ENCODE results near the gene SRPK2.

Gene SRPK2

GRCh38 chr7:105189859-105190492, 198.7 kb downstream of the SRPK2 start:
- no peak for DNase-seq (ENCODE audit: low read depth)

DNA sequence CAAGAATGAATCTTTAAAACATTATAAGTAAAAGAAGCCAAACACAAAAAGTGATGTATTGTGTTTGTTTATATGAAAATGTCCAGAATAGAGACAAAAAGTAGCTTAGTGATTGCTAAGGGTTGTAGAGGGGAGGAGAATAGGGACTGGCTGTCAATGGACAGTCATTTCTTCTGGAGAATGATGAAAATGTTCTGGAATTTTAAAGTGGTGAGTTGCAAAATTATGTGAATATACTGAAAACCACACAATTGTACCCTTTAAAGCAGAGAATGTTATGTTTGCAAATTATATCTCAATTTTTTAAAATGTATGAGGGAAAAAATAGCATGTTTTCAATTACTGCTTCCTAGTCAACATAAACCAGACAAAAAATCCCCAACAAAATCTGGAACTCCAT, 200.5 kb downstream of the SRPK2 start:
- DNase-seq (ENCODE audit: low read depth) = peak; percentile 36

DNA sequence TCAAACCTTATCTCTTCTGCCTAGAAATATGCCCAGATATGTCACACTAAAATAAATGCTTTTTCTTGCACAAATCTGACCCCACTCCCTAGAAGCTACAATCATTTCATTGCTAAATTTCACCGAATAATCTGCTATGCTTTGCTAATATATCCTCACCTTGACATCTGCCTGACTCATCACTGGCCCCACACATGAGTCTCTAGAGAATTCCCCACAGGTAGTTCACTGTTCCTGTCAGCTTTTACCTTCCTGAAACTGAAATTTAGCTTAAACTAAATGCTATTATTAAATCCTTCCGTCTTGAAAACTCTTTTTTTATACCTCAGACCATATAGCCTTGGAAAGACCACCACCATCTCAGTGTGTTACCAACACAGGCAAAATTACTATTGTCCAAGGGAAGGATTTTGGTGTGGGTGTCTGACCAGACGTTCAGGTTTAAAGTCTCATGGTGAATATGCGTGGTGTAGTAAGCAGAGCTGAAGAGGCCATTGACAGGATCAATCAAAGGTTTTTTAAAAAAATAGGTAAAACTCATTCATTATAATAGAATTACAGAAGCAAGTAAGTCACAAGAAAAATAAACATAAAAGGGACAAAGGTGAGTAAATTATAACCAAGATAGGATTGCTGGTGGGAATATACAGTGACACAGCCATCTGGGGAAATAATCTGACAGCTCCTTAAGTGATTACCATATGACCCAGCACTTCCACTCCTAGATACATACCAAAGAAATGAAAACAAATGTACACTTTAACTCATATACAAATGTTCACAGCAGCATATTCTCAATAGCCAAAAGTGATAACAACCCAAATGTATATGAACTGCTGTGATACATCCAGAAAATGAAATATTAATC, 201.2 kb downstream of the SRPK2 start:
- DNase-seq (ENCODE audit: low read depth) = no peak

- DNase-seq (ENCODE audit: low read depth) = no peak
These were observed 203.3 kb downstream of the SRPK2 start for GRCh38 chr7:105185290-105186010.

GRCh38 chr7:105180002-105180401, 208.7 kb downstream of the SRPK2 start:
- no peak for DNase-seq (ENCODE audit: low read depth)

DNA sequence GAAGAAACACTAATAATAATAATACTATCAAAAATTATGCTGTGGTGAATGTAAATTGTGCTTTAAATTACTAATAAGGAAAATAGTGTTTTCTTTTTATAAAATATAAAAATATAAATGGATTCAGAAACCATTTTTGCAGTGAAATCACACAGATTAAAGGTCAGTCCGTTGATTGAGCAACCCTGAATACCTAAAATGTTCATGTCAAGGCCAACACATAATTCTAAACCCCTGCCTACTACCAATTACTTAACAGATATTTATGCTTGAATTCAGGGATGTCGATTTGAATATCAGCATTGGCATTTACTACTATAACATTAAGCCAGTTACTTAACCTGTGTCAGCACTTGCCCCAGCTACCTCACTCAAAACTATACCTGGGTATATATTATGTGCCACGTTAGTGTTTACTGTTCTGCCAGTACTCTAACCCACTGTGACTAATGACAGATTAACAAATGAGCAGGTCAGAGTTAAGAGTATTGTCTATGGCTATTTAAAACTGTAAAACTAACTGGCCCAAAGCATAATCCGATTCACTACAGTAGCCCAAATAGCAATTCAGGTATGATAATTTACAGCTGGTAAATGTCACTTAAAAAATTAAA, 209.7 kb downstream of the SRPK2 start:
- no peak for DNase-seq (ENCODE audit: low read depth)

GRCh38 chr7:105178177-105178576, 210.5 kb downstream of the SRPK2 start:
- DNase-seq (ENCODE audit: low read depth) = no peak

DNA sequence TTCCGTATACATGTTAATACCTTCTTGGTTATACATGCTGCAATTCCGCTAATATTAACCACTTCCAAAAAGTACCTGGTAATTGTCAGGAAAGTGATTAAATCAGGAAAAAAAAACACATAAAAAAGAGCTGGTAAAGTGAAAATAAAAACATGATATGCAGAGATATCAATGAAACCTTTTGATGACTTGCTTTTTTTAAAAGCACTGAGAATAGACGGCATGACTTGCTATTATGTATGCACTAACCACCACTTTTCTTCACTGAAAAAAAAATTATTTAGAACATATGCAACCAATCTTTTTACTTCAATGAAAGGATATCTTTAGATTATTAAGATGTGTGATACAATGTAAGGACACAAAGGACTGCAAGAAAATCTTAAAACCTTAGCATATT, 211.7 kb downstream of the SRPK2 start:
- no peak for DNase-seq (ENCODE audit: low read depth)

GRCh38 chr7:105173586-105173985, 215.1 kb downstream of the SRPK2 start:
- no peak for DNase-seq (ENCODE audit: low read depth)

- DNase-seq (ENCODE audit: low read depth) = no peak
These were observed 224.0 kb downstream of the SRPK2 start for GRCh38 chr7:105164751-105165150.

- DNase-seq (ENCODE audit: low read depth) = peak; percentile 14
These were observed 225.0 kb downstream of the SRPK2 start for GRCh38 chr7:105163718-105164117.

- DNase-seq (ENCODE audit: low read depth) = no peak
These were observed 227.4 kb downstream of the SRPK2 start for GRCh38 chr7:105161366-105161765.

- DNase-seq (ENCODE audit: low read depth) = no peak
These were observed 231.4 kb downstream of the SRPK2 start for GRCh38 chr7:105157278-105157677.

DNA sequence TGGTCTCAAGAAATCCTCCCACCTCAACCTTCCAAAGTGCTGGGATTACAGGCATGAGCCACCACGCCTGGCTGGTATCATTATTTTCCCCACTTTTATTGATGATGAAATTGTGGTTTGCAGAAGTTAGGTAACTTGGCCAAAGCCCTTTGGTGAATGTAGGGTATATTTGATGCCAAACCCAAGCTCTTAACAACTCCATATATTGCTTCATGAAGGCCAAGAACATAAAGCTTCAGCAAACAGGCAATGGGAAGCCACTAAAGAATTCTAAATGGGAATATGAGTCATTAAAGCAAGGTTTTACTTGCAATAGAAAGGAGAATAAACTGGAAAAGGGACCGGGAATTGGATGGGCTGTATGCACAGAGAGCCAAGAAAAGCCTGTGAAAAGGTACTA, 232.0 kb downstream of the SRPK2 start:
- DNase-seq (ENCODE audit: low read depth) = peak; percentile 49

DNA sequence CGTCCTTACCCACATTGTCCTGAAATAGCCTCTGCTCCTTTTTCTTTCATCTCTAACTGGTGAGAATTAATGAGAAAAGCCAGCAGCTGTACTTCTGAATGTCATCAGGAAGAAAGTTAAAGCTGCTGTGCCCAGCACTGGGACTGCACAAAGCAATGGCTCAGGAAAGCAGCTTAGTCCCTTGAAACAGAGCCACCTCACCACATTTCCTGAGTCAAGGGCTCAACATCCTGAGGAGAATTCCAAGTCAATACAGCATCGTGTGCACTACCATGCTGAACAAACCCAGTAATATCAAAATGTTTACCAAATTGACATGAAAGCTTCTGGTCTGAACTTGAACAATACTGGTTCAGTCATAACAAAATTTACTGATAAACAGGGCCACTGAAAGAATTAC, 234.6 kb downstream of the SRPK2 start:
- no peak for DNase-seq (ENCODE audit: low read depth)

DNA sequence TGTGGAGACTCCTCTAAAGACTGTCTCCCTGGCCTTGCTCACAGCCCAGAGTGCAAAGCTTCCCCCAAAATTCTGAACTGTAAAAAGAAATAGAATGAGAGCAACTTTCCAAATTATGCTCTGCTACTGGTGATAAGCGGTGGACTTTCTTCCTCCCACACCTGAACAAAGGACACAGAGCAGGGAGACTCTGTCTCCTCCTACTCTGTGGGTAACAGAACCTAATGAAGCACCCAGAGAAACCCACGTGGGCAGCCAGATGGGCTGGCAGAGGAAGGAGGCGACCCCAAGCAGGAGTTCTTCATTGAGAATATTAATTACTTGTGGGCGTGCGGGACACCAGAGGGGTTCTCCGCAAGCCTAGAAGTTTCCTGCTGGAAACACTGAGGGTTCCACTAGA, 235.2 kb downstream of the SRPK2 start:
- DNase-seq (ENCODE audit: low read depth) = no peak

DNA sequence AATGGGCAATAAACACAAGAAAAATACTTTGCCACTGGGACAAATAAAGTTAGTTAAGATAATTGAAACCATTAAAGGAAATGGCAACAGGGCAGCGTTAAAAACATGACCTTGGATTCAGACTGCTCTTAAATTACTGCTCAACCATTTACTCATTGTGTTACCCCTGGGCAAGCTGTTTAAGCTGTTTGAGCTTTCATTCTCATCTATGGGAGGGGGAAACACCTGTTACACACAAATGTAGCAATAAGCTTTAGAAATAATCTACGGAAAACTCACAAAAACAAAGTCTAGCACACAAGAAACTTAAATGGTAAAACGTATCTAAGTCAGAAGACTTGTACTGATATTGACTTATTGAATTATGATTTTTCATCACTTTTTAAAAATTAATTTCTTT, 237.6 kb downstream of the SRPK2 start:
- no peak for DNase-seq (ENCODE audit: low read depth)

DNA sequence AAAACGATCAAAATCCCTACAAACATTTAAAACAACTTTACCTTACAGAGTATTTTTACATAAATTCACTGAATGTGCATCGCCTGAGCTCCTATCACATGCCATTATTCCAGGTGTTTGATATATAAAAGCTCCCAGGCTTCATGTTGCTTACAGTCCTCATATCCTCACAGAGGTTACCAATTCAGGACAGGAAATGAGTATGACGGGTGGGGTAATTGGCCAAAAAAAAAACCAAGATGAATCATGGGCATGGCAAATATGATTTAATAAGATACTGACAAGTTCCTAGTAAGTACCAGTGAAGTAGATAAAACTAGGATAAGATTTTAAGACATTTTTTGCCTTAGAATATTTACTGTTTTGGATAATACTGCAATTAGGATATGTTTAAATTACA, 238.9 kb downstream of the SRPK2 start:
- no peak for DNase-seq (ENCODE audit: low read depth)

DNA sequence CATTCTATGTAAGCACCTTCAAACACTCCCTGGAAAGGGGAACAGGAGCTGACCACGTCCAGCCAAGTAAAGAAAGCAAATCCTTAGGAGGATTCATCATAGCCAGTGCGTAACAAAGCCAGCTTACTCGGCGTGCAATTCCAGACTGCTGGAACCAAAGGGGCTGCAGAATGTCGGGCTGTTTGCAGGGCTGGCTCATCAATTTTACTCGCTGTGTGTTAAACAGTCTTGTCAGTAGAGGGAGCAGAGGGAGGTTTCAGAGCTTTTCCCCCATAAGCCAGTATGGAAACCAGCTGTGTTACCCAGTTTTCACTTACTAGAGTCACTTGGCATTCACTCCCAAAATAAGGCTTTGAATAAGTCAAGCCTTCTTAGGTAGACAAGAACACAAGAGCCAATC, 247.7 kb downstream of the SRPK2 start:
- peak; percentile 34 for DNase-seq (ENCODE audit: low read depth)

DNA sequence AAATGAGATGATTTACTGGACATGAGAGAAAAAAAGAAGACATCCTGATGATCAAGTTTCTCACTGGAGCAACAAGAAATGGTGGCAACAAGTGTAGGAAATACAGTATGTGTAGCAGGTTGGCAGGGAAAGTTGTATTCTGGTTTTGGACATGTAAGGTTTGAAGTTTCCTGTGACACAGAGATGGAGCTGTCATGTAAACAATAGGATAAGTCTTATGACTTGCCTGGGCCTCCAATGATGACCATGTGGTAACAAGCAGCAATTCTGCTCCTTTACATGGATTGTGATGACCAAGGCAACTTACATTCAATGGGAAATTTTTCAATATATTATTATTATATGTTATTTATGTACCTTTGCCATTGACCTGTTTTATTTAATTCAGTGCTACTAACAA, 249.3 kb downstream of the SRPK2 start:
- DNase-seq (ENCODE audit: low read depth) = no peak

GRCh38 chr7:105137898-105138297, 250.8 kb downstream of the SRPK2 start:
- no peak for DNase-seq (ENCODE audit: low read depth)

DNA sequence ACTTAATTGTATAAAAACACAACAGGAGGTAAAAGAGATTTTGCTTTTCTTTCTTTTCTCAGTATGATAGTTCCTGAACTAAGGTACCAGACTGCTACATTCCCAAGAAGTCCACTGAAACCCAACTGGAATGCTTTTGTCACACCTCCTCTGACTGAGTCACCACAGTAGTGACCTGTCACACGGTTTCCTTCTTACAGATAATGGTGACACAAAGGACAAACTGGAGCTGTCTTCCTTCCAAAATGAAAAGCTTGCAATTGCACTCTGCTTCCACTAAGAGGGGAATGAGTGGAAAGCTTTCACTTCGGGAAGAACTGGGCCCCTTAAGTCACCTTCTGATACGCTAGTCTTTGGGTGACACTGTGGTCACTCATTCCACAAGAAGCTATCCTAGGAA, 252.5 kb downstream of the SRPK2 start:
- DNase-seq (ENCODE audit: low read depth) = no peak
